DOHH2 (cell line): ENCODE data around the gene ANTKMT.

ENCODE experiments used
- EZH2phosphoT487 ChIP-seq: fragments of 200-600 bp; sonication (generic); IDR thresholded peaks from 2 replicates; pipeline ENCODE4 v1.6.1; 2017; ENCODE audit warnings: borderline replicate concordance, mild to moderate bottlenecking, antibody characterized with exemption, low read length, moderate library complexity, mixed read lengths
- TF ChIP-seq, protein P1 (sequence below): fragments of 200-600 bp; sonication (generic); IDR thresholded peaks from one replicate; pipeline ENCODE4 v1.5.1; 2014; ENCODE audit warnings: antibody characterized with exemption, mild to moderate bottlenecking, low read depth, low read length; ENCODE audit not compliant: poor library complexity, severe bottlenecking

DNA sequence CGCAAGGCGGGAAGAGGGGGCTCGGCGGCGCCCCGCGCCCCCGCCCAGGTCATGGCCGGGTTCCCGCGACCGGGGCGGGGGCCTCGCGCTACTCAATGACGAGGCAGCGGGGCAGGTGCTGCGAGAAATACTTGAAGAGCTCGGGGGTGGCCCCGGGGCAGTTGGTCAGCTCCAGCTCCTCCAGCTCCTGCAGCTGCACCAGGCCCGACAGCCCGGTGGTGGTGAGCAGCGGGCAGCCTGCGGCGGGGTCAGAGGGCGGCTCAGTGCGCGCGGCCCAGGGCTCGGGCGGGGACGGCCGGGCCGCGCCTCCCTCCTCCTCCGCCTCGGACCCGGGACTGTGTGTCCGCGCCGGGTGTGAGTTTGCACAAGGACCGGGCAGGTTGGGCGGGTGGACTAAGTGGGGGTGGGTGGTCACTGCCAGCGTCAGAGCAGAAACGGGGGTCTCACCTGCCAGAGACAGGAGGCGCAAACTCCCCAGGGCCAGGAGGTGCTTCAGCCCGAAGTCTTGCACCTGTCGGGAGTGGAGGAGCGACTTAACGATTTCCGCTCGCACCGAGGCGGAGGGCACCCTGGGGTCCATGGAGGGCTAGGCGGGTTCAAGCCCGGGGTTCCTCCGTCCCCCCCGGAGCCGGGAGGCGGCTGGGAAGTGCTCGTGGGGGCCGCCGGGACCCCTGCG lies 26.6 kb upstream of the ANTKMT start:
- TF ChIP-seq EZH2phosphoT487 = no peak
- TF ChIP-seq, protein P1, sequence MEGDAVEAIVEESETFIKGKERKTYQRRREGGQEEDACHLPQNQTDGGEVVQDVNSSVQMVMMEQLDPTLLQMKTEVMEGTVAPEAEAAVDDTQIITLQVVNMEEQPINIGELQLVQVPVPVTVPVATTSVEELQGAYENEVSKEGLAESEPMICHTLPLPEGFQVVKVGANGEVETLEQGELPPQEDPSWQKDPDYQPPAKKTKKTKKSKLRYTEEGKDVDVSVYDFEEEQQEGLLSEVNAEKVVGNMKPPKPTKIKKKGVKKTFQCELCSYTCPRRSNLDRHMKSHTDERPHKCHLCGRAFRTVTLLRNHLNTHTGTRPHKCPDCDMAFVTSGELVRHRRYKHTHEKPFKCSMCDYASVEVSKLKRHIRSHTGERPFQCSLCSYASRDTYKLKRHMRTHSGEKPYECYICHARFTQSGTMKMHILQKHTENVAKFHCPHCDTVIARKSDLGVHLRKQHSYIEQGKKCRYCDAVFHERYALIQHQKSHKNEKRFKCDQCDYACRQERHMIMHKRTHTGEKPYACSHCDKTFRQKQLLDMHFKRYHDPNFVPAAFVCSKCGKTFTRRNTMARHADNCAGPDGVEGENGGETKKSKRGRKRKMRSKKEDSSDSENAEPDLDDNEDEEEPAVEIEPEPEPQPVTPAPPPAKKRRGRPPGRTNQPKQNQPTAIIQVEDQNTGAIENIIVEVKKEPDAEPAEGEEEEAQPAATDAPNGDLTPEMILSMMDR = no peak
